SK-N-SH (cell line): ENCODE measurements around the gene UBN1. TPM values are rescaled to one million over a fixed set of nuclear protein-coding genes. Genes with fewer than 3 reads are reported as not detected.

Experiments
- CTCF ChIA-PET: fragments of 300-600, 350-600 bp; formaldehyde crosslinking; extraction: SDS; loops from one replicate; lab custom pipeline; 2021; lab: Yijun Ruan, JAX
- POLR2A ChIA-PET: fragments of 350-600 bp; sonication (Branson Sonifier 250); formaldehyde crosslinking; extraction: SDS; loops from one replicate; lab custom pipeline; 2020; ENCODE audit warnings: antibody characterized with exemption, inconsistent platforms; lab: Yijun Ruan, JAX
- DNase-seq: peaks from one replicate; pipeline ENCODE4 v3.0.0; 2012
- H2AFZ ChIP-seq: fragments of 200-600 bp; sonication (generic); 2 replicates; pipeline ENCODE4 v1.8.1; 2016; ENCODE audit warnings: antibody characterized with exemption, mild to moderate bottlenecking, low read depth
- H3F3A ChIP-seq: fragments of 200-600 bp; sonication (generic); replicated peaks from 2 replicates; pipeline ENCODE3; 2016; ENCODE audit warnings: antibody characterized with exemption, mild to moderate bottlenecking; ENCODE audit not compliant: insufficient read depth
- H3K27ac ChIP-seq, 2 experiments: fragments of 200-500 bp in 1 of 2; fragments of 200-600 bp in 1 of 2; sonication (Bioruptor generic) in 1 of 2; sonication (generic), shearing (Covaris generic) in 1 of 2; 2 replicates each; pipeline versions ENCODE4 v1.5.1 to v1.6.1; 2014 to 2016; ENCODE audit warnings: low read depth in 2 of 2, inconsistent platforms in 1 of 2, low read length in 1 of 2, mild to moderate bottlenecking in 1 of 2, mixed read lengths in 1 of 2
- H3K27me3 ChIP-seq: fragments of 200-600 bp; sonication (generic), shearing (Covaris generic); 2 replicates; pipeline ENCODE4 v1.6.1; 2016; ENCODE audit warnings: mixed run types; ENCODE audit not compliant: insufficient read depth
- H3K36me3 ChIP-seq, 2 experiments: fragments of 200-500 bp in 1 of 2; fragments of 200-600 bp in 1 of 2; sonication (Bioruptor generic) in 1 of 2; sonication (generic) in 1 of 2; replicated peaks in 1 of 2; 2 replicates each; pipeline versions ENCODE3 to v1.5.1; 2014 to 2016; ENCODE audit warnings: low read length in 1 of 2, mild to moderate bottlenecking in 1 of 2; ENCODE audit not compliant: insufficient read depth in 2 of 2, control insufficient read depth in 1 of 2
- H3K4me1 ChIP-seq, 2 experiments: fragments of 200-500 bp in 1 of 2; fragments of 200-600 bp in 1 of 2; sonication (Bioruptor generic) in 1 of 2; sonication (generic), shearing (Covaris generic) in 1 of 2; 2 replicates each; pipeline versions ENCODE4 v1.5.1 to v1.6.1; 2014 to 2016; ENCODE audit warnings: low read depth in 1 of 2, low read length in 1 of 2, mixed run types in 1 of 2; ENCODE audit not compliant: insufficient read depth in 2 of 2, control insufficient read depth in 1 of 2
- H3K4me2 ChIP-seq: fragments of 200-600 bp; sonication (generic), shearing (Covaris generic); 2 replicates; pipeline ENCODE4 v1.6.1; 2017; ENCODE audit warnings: mixed run types
- H3K4me3 ChIP-seq, 2 experiments: fragments of 200-500 bp in 1 of 2; fragments of 200-600 bp in 1 of 2; sonication (Bioruptor generic) in 1 of 2; sonication (generic), shearing (Covaris generic) in 1 of 2; 2 replicates each; pipeline versions ENCODE4 v1.5.1 to v1.8.1; 2014 to 2016; ENCODE audit warnings: low read depth in 2 of 2, inconsistent platforms in 1 of 2, low read length in 1 of 2, mild to moderate bottlenecking in 1 of 2, mixed read lengths in 1 of 2, moderate library complexity in 1 of 2
- H3K79me2 ChIP-seq: fragments of 200-600 bp; sonication (generic); 2 replicates; pipeline ENCODE4 v1.8.1; 2017; ENCODE audit warnings: mild to moderate bottlenecking; ENCODE audit not compliant: insufficient read depth
- H3K9ac ChIP-seq: fragments of 200-600 bp; sonication (generic); 2 replicates; pipeline ENCODE4 v1.6.1; 2017; ENCODE audit warnings: mixed run types
- H3K9me2 ChIP-seq: fragments of 200-600 bp; sonication (generic); 2 replicates; pipeline ENCODE4 v1.6.1; 2017; ENCODE audit warnings: mixed run types
- H3K9me3 ChIP-seq: fragments of 200-600 bp; sonication (generic); 2 replicates; pipeline ENCODE4 v1.6.1; 2017; ENCODE audit warnings: mixed run types, mild to moderate bottlenecking, moderate library complexity
- H4K20me1 ChIP-seq: fragments of 200-600 bp; sonication (generic); 2 replicates; pipeline ENCODE4 v1.6.1; 2017; ENCODE audit warnings: mild to moderate bottlenecking, mixed run types; ENCODE audit not compliant: insufficient read depth
- ELF1 ChIP-seq: IDR thresholded peaks from 2 replicates; pipeline ENCODE4 v1.4.0; 2012
- EP300 ChIP-seq, 2 experiments: IDR thresholded peaks; 2 replicates each; pipeline versions ENCODE4 v1.4.0 to v1.6.1; 2012; ENCODE audit warnings: borderline replicate concordance in 1 of 2, low read depth in 1 of 2, low read length in 1 of 2
- EZH2phosphoT487 ChIP-seq: fragments of 200-600 bp; sonication (generic); IDR thresholded peaks from 2 replicates; pipeline ENCODE4 v1.6.1; 2017; ENCODE audit warnings: low read depth, mixed run types, mild to moderate bottlenecking, antibody characterized with exemption, moderate library complexity, borderline replicate concordance
- FOXJ3 ChIP-seq: sonication (generic); formaldehyde crosslinking; IDR thresholded peaks from 2 replicates; pipeline ENCODE4 v1.5.1; 2020; ENCODE audit warnings: mild to moderate bottlenecking, missing genetic modification reagents
- FOXM1 ChIP-seq: IDR thresholded peaks from 2 replicates; pipeline ENCODE4 v1.4.0; 2012; ENCODE audit warnings: low read depth, mild to moderate bottlenecking
- GABPA ChIP-seq: IDR thresholded peaks from 2 replicates; pipeline ENCODE4 v1.4.0; 2012; ENCODE audit warnings: low read depth, mild to moderate bottlenecking
- GATA2 ChIP-seq: sonication (generic); formaldehyde crosslinking; IDR thresholded peaks from 2 replicates; pipeline ENCODE4 v1.5.0; 2020; ENCODE audit warnings: mild to moderate bottlenecking, missing genetic modification reagents
- MXI1 ChIP-seq: IDR thresholded peaks from 2 replicates; pipeline ENCODE4 v1.6.1; 2012; ENCODE audit warnings: mild to moderate bottlenecking, low read depth, low read length, improper control_type of control experiment
- POLR2AphosphoS5 ChIP-seq: IDR thresholded peaks from 2 replicates; pipeline ENCODE4 v1.6.1; 2012; ENCODE audit warnings: low read depth, low read length
- RAD21 ChIP-seq: IDR thresholded peaks from 2 replicates; pipeline ENCODE4 v1.6.1; 2012; ENCODE audit warnings: mild to moderate bottlenecking, low read length
- RCOR1 ChIP-seq: fragments of 150-350 bp; IDR thresholded peaks from 2 replicates; pipeline ENCODE4 v1.6.1; 2017; ENCODE audit warnings: antibody characterized with exemption, low read length
- RFX5 ChIP-seq: IDR thresholded peaks from 2 replicates; pipeline ENCODE4 v1.6.1; 2012; ENCODE audit warnings: mild to moderate bottlenecking, improper control_type of control experiment, low read length
- RXRA ChIP-seq: IDR thresholded peaks from 2 replicates; pipeline ENCODE4 v1.4.0; 2012; ENCODE audit warnings: low read depth, mild to moderate bottlenecking, borderline replicate concordance
- SIN3A ChIP-seq: IDR thresholded peaks from 2 replicates; pipeline ENCODE4 v1.6.1; 2012; ENCODE audit warnings: low read depth, mild to moderate bottlenecking, low read length, moderate library complexity, borderline replicate concordance
- TCF12 ChIP-seq: IDR thresholded peaks from 2 replicates; pipeline ENCODE4 v1.4.0; 2012
- TEAD4 ChIP-seq: IDR thresholded peaks from 2 replicates; pipeline ENCODE4 v1.4.0; 2012; ENCODE audit warnings: mild to moderate bottlenecking, borderline replicate concordance; ENCODE audit not compliant: insufficient read depth
- WGBS: methylation state at CpG from one replicate; pipeline ENCODE4 v1.1.6; 2017; ENCODE audit warnings: low lambda C conversion rate; 5-methylcytosine and 5-hydroxymethylcytosine counted together
- polyA plus RNA-seq, 3 experiments: library from polyadenylated mRNA; depleted of rRNA; stranded (reverse); fragments of >200 nt; gene quantifications; 2 replicates each; pipeline ENCODE4 v1.2.3, GENCODE V29; 2012
- TF ChIP-seq, protein P1 (sequence below): fragments of 150-350 bp; IDR thresholded peaks from 2 replicates; pipeline ENCODE4 v1.6.1; 2016; ENCODE audit warnings: mild to moderate bottlenecking, low read depth, low read length
- TF ChIP-seq, protein P2 (sequence below): IDR thresholded peaks from 2 replicates; pipeline ENCODE4; 2012
- TF ChIP-seq, protein P3 (sequence below): IDR thresholded peaks from 2 replicates; pipeline ENCODE4 v1.4.0; 2012; ENCODE audit warnings: low read depth
- TF ChIP-seq, protein P4 (sequence below): IDR thresholded peaks from 2 replicates; pipeline ENCODE4 v1.6.1; 2012; ENCODE audit warnings: mild to moderate bottlenecking, low read depth, low read length, moderate library complexity
- TF ChIP-seq, protein P5 (sequence below): fragments of 150-350 bp; IDR thresholded peaks from 2 replicates; pipeline ENCODE4 v1.6.1; 2017; ENCODE audit warnings: antibody characterized with exemption, low read length, low read depth, borderline replicate concordance

Gene UBN1
- polyA plus RNA-seq, 1 of the 3 experiments (the other 2 are of a cell fraction) = 10.9 TPM

DNA sequence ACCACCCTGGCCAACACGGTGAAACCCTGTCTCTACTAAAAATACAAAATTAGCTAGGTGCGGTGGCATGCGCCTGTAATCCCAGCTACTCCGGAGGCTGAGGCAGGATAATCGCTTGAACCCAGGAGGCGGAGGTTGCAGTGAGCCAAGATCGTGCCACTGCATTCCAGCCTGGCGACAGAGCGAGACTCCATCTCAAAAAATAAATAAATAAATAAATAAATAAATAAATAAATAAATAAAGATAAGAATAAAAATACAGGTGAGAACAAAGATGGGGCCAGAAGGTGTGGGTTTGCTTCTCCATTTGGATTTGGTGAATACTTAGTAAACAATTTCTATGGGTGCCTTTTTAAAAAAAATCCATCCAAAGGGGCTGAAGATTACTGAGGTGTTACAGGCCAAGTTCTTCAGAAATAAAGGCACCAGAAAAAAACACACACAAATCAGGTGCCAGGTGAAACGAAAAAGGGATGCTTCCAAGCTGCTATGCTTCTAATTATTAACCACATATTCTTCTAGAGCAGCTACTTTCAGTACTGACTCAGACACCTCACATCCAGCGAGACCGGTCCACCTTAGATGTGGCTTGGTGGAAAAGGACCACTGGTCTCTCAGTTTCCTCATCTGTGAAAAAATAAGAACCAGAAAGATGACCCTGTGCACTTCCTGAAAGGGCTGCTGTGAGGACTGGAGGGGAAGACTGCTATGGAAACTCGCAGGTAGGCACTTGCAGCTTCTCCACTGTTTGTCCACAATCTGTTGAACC lies 9.4 kb upstream of the UBN1 start:
- H3K9me2 ChIP-seq = no peaks in the 10 kb centered on the region
- H3K4me1 ChIP-seq = peaks cover 0 to 2% of the 10 kb centered on the region in 2 experiments; a peak in 1 of 4 replicates
- peaks cover 14% of the 10 kb centered on the region for H4K20me1 ChIP-seq
- peaks cover 57% of the 10 kb centered on the region for H3K79me2 ChIP-seq
- H3K4me2 ChIP-seq = no peak overlapping the region
- 90% methylated on average over 13 of the region's 13 CpGs for WGBS
- H3F3A ChIP-seq = peaks cover 7% of the 10 kb centered on the region
- CTCF ChIA-PET = no interaction called here
- no peak for TF ChIP-seq GABPA
- TF ChIP-seq TEAD4 = no peak
- no peak for TF ChIP-seq FOXJ3 (CRISPR knock-in tag)
- no peak for TF ChIP-seq SIN3A
- no peak for TF ChIP-seq RXRA
- TF ChIP-seq EZH2phosphoT487 = no peak
- TF ChIP-seq POLR2AphosphoS5 = no peak
- TF ChIP-seq GATA2 (CRISPR knock-in tag) = no peak
- TF ChIP-seq RFX5 = no peak
- TF ChIP-seq MXI1 = no peak
- no peak for TF ChIP-seq FOXM1
- no peak overlapping the region for H3K9ac ChIP-seq
- DNase-seq = no peak
- H2AFZ ChIP-seq = no peak overlapping the region
- no peaks in the 10 kb centered on the region for H3K27me3 ChIP-seq
- POLR2A ChIA-PET = interaction anchor here (0.7 kb wide), 1 partner anchor 87 kb away, joined by 3 read pairs; no protein-coding TSS in a partner anchor
- H3K9me3 ChIP-seq = no peaks in the 10 kb centered on the region
- H3K27ac ChIP-seq = no peak overlapping the region
- H3K4me3 ChIP-seq = no peak overlapping the region
- peaks cover 39 to 46% of the 10 kb centered on the region in 2 experiments for H3K36me3 ChIP-seq

DNA sequence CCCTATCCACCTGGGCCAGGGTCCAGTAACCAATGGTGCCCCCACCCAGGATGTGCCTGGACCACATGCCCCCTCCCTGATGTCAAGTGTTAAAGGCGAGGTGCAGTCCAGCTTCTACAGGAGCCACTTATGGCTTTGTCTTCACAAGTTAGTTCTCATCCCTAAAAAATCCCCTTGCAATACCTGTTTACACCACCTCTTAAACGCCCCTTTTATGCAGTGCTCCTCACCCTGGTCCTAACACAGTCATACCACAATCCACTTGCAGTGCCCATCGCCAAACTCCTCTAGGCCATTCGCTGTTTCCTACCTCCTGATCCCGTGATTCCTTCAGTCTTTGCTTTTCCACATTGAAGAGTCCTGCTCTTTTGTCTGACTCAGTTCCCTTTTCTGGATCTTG lies 7.3 kb upstream of the UBN1 start:
- ChIA-PET POLR2A (no interaction called here), CTCF (no interaction called here)
- Histone ChIP-seq H4K20me1 (peaks cover 18% of the 10 kb centered on the region), H3K36me3 (peaks cover 52 to 53% of the 10 kb centered on the region in 2 experiments), H3K9me3 (no peaks in the 10 kb centered on the region), H3K79me2 (peaks cover 61% of the 10 kb centered on the region), H3K9ac (no peak overlapping the region), H3K4me1 (no peaks in the 10 kb centered on the region), H2AFZ (no peak overlapping the region), H3K27me3 (no peaks in the 10 kb centered on the region), H3F3A (peaks cover 7% of the 10 kb centered on the region), H3K4me3 (no peak overlapping the region), H3K4me2 (no peak overlapping the region), H3K27ac (no peak overlapping the region), H3K9me2 (no peaks in the 10 kb centered on the region)
- 90% methylated on average over 5 of the region's 5 CpGs for WGBS
- TF ChIP-seq, protein P1, sequence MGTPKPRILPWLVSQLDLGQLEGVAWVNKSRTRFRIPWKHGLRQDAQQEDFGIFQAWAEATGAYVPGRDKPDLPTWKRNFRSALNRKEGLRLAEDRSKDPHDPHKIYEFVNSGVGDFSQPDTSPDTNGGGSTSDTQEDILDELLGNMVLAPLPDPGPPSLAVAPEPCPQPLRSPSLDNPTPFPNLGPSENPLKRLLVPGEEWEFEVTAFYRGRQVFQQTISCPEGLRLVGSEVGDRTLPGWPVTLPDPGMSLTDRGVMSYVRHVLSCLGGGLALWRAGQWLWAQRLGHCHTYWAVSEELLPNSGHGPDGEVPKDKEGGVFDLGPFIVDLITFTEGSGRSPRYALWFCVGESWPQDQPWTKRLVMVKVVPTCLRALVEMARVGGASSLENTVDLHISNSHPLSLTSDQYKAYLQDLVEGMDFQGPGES = no peak
- TF ChIP-seq, protein P2, sequence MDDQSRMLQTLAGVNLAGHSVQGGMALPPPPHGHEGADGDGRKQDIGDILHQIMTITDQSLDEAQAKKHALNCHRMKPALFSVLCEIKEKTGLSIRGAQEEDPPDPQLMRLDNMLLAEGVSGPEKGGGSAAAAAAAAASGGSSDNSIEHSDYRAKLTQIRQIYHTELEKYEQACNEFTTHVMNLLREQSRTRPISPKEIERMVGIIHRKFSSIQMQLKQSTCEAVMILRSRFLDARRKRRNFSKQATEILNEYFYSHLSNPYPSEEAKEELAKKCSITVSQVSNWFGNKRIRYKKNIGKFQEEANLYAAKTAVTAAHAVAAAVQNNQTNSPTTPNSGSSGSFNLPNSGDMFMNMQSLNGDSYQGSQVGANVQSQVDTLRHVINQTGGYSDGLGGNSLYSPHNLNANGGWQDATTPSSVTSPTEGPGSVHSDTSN = no peak
- TF ChIP-seq EP300 (IDR thresholded peaks at IDR 0.05; ENCODE audit: borderline replicate concordance in 1 of 2, low read depth in 1 of 2, low read length in 1 of 2) = no peak
- no peak for TF ChIP-seq TCF12
- TF ChIP-seq, protein P3, sequence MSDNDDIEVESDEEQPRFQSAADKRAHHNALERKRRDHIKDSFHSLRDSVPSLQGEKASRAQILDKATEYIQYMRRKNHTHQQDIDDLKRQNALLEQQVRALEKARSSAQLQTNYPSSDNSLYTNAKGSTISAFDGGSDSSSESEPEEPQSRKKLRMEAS = no peak
- TF ChIP-seq GABPA = no peak
- TF ChIP-seq ELF1 = no peak
- TF ChIP-seq, protein P4, sequence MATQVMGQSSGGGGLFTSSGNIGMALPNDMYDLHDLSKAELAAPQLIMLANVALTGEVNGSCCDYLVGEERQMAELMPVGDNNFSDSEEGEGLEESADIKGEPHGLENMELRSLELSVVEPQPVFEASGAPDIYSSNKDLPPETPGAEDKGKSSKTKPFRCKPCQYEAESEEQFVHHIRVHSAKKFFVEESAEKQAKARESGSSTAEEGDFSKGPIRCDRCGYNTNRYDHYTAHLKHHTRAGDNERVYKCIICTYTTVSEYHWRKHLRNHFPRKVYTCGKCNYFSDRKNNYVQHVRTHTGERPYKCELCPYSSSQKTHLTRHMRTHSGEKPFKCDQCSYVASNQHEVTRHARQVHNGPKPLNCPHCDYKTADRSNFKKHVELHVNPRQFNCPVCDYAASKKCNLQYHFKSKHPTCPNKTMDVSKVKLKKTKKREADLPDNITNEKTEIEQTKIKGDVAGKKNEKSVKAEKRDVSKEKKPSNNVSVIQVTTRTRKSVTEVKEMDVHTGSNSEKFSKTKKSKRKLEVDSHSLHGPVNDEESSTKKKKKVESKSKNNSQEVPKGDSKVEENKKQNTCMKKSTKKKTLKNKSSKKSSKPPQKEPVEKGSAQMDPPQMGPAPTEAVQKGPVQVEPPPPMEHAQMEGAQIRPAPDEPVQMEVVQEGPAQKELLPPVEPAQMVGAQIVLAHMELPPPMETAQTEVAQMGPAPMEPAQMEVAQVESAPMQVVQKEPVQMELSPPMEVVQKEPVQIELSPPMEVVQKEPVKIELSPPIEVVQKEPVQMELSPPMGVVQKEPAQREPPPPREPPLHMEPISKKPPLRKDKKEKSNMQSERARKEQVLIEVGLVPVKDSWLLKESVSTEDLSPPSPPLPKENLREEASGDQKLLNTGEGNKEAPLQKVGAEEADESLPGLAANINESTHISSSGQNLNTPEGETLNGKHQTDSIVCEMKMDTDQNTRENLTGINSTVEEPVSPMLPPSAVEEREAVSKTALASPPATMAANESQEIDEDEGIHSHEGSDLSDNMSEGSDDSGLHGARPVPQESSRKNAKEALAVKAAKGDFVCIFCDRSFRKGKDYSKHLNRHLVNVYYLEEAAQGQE = no peak
- no peak for TF ChIP-seq RCOR1
- TF ChIP-seq, protein P5, sequence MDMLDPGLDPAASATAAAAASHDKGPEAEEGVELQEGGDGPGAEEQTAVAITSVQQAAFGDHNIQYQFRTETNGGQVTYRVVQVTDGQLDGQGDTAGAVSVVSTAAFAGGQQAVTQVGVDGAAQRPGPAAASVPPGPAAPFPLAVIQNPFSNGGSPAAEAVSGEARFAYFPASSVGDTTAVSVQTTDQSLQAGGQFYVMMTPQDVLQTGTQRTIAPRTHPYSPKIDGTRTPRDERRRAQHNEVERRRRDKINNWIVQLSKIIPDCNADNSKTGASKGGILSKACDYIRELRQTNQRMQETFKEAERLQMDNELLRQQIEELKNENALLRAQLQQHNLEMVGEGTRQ = no peak
- TF ChIP-seq RFX5 = no peak
- no peak for TF ChIP-seq RAD21
- no peak for DNase-seq
